NB4 (cell line): ENCODE results near the gene PHETA1.

Experiments used
- DNase-seq: peaks from one replicate; pipeline ENCODE4 v3.0.0; 2010; ENCODE audit warnings: low read depth
- H3K4me3 ChIP-seq: one replicate; pipeline ENCODE4 v1.5.1; 2011; ENCODE audit warnings: mild to moderate bottlenecking, low read depth, low read length, moderate library complexity
- CTCF ChIP-seq: IDR thresholded peaks from one replicate; pipeline ENCODE4 v1.5.1; 2012; ENCODE audit warnings: low read depth, low read length
- MAX ChIP-seq: IDR thresholded peaks from 2 replicates; pipeline ENCODE4 v1.6.1; 2011; ENCODE audit warnings: low read depth, low read length
- MYC ChIP-seq: IDR thresholded peaks from 2 replicates; pipeline ENCODE4 v1.6.1; 2011; ENCODE audit warnings: low read depth, low read length
- POLR2A ChIP-seq: IDR thresholded peaks from 2 replicates; pipeline ENCODE4 v1.6.1; 2011; ENCODE audit warnings: mild to moderate bottlenecking; ENCODE audit not compliant: insufficient read length; ENCODE audit errors: extremely low read depth

Gene PHETA1

GRCh38 chr12:111352296-111352993 lies 16.4 kb downstream of the PHETA1 start:
- H3K4me3 ChIP-seq = no peak overlapping the region
- DNase-seq = no peak
- TF ChIP-seq POLR2A (no peak), CTCF (no peak)

GRCh38 chr12:111351026-111351425 lies 17.9 kb downstream of the PHETA1 start:
- no peak for TF ChIP-seq CTCF
- TF ChIP-seq MYC = no peak
- TF ChIP-seq MAX = no peak
- no peak for TF ChIP-seq POLR2A
- no peak for DNase-seq
- H3K4me3 ChIP-seq = no peak overlapping the region

- TF ChIP-seq MYC (no peak), MAX (no peak), POLR2A (no peak), CTCF (no peak)
- no peak overlapping the region for H3K4me3 ChIP-seq
- no peak for DNase-seq
These were observed 19.0 kb downstream of the PHETA1 start for GRCh38 chr12:111349748-111350520.

GRCh38 chr12:111349101-111349747 lies 19.7 kb downstream of the PHETA1 start:
- H3K4me3 ChIP-seq = no peak overlapping the region
- no peak for DNase-seq
- TF ChIP-seq POLR2A (no peak), CTCF (no peak), MAX (no peak), MYC (no peak)

GRCh38 chr12:111347891-111348644 lies 20.8 kb downstream of the PHETA1 start:
- TF ChIP-seq POLR2A (no peak), MAX (no peak), CTCF (no peak), MYC (no peak)
- H3K4me3 ChIP-seq = no peak overlapping the region
- no peak for DNase-seq
